Stimulated activated CD4-positive, alpha-beta T cell treated with anti-CD3 and anti-CD28 coated beads, Interleukin-4, amount 100 ng/mL, for 24 hours (primary cell): ENCODE data around the gene HECTD1.
"Not testable (repeated sequence)": the region's sequence is repeated elsewhere in the genome, so short reads cannot be mapped to it uniquely, and the experiment has no call there.

ENCODE experiments used
- DNase-seq: peaks from one replicate; pipeline ENCODE4 v3.0.0-alpha.2; 2020

The HECTD1 gene

DNA sequence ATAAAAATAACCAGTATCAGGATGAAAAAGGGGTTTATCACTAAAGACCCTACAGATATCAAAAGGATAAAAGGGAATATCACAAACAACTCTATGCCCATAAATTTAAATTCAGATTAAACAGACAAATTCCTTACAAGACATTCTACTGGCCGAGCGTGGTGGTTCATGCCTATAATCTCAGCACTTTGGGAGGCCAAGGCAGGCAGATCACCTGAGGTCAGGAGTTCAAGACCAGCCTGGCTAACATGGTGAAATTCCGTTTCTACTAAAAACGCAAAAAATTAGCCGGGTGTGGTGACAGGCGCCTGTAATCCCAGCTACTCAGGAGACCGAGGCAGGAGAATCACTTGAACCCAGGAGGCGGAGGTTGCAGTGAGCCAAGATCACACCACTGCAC lies 15.0 kb downstream of the HECTD1 start:
- not testable (repeated sequence) for DNase-seq

DNA sequence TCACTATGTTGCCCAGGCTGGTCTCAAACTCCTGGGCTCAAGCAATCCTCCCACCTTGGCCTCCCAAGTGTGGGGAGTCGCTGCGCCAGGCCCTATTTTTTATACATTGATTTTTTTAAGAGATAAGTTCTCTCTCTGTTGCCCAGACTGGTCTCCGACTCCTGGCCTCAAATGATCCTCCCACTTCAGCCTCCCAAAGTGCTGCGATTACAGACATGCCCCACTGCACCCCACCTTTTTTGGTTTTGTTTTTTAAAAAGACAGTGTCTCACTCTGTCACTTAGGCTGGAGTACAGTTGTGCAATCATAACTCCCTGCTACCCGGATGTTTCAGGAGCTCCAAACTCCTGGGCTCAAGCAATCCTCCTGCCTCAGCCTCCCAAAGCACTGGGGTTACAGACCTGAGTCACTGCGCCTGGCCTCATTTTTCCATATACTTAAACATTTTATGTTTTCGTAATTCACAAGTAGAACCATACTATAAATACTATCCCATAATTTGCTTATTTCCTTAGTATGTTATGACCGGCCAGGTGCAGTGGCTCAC lies 16.8 kb downstream of the HECTD1 start:
- no peak for DNase-seq

DNA sequence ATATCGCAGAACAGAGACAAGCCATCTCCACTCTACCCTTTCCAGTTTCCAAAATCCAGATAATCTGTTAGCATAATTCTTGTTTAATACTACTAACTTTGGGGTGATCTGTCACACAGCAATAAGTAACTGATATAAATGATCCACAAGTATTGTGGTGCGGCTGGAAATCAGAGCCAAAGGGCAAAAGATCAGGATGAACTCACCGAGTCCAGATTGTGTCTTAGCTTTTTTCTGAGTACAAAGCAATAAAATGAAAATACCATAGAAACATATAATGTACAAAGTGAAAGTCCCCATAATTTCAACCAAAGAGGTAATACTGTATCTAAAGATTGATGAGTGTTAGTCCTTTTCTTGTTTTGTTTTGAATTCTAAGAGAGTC lies 17.4 kb downstream of the HECTD1 start:
- no peak for DNase-seq

DNA sequence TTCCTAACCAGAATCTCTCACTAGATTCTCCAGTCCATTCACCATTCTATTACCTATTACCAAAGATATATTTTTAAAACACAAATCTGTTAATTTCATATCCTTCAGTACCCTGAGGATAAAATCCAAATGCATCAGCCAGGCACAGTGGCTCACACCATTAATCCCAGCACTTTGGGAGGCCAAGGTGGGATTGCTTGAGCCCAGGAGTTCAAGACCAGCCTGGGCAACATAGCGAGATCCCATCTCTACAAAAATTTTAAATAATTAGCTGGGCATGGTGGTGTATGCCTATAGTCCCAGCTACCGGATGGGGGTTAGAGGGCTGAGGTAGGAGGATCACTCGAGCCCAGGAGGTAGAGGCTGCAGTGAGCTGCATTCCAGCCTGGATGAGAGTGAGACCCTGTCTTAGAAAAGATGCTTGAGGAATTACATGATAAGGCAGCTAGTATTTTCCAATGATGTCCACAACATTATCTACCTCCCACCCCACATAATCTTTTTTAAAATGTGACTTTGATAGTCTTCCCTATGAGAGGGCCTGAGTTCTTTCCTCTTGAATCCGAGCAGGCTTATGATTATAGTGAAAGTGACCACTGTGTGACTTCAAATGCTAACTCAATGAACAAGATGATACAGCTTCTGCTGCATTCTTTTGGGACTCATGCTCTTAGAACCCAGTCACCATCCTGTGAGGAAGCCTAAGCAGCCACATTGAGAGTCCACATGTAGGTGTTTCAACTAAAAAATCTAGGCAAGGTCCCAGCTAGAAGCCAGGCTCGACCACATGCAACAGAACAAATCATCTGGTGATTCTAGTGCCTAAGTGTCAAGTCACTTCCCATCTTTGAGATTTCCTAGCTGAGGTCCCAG lies 18.0 kb downstream of the HECTD1 start:
- no peak for DNase-seq

DNA sequence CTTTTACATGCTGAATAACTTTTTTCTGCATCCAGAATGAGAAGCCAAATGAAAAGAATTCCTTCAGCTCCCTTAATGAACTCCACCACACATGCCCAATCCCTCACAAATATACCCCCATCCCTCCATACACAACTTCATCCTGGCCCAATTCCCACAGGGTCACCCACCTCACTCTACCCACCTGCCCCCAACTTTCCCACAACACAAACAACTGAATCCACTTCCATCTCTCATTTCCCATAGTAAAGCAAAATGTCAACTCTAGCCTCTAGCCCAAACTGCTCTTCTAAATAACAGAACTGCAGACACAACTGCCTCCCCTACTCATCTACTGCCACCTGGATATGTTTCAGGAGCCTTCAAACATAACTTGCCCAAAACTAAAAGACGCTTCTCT lies 18.8 kb downstream of the HECTD1 start:
- no peak for DNase-seq

DNA sequence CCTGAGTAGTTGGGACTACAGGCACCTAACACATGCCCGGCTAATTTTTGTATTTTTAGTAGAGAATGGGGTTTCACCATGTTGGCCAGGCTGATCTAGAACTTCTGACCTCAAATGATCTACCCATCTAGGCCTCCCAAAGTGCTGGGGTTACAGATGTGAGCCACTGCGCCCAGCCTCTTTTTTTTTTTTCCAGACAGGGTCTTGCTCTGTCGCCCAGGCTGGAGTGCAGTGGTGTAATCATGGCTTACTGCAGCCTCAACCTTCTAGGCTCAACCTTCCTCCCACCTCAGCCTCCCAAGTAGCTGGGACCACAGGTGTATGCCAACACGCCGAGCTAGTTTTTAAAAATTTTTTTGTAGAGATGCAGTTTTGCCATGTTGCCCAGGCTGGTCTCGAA lies 25.6 kb downstream of the HECTD1 start:
- not testable (repeated sequence) for DNase-seq

DNA sequence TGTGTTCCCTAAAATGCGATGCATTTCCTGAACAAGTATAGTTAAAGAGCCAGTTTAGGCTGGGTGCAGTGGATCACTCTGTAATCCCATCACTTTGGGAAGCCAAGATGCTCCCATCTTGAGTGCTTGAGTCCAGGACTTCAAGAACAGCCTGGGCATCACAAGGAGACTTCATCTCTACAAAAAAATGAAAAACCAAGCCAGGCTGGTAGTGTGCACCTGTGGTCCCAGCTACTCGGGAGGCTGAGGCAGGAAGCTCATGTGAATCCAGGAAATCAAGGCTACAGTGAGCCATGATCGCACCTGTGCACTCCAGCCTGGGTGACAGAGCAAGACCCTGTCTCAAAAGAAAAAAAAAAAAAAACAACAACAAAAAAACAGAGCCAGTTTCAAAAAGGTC lies 26.3 kb downstream of the HECTD1 start:
- DNase-seq = no peak

DNA sequence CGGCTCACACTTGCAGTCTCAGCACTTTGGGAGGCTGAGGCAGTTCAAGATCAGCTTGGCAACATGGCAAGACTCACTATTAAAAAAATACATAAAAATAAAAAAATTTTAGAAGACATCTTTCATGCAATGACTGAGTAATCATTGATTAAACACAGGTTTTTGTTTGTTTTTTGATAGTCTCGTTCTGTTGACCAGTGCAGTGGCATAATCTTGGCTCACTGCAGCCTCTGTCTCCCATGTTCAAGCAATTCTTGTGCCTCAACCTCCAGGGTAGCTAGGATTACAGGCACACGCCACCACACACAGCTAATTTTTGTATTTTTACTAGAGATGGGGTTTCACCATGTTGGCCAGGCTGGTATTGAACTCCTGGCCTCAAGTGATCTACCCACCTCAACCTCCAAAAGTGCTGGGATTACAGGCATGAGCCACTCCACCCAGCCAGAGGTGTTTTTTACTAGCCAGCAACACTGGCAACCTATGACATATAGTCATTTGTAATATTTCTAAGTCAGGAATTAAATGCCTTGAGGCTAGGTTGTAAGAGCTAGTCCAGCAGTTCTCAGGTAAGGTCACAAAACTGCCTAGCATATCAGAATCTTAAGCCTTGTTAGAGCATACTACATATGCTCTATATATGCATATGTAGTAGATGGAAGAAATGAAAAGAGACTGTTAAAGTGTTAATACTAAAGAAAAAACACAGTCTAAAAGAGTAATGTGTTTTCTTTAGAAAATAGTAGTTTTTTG lies 27.1 kb downstream of the HECTD1 start:
- no peak for DNase-seq

DNA sequence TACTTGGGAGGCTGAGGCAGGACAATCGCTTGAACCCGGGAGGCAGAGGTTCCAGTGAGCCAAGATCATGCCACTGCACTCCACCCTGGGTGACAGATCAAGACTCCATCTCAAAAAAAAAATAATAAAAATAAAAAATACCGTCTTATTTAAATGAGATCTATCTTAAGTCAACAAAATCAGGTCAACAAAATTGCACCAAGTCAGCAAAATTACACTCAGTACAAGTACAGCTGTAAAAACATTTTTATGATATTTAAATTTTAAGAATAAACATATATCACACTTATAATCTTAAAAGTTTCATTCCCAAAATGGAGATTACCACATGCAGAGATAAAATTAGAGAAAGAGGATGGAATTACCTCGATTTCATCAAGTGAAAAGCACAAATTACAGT lies 33.2 kb downstream of the HECTD1 start:
- DNase-seq = no peak

DNA sequence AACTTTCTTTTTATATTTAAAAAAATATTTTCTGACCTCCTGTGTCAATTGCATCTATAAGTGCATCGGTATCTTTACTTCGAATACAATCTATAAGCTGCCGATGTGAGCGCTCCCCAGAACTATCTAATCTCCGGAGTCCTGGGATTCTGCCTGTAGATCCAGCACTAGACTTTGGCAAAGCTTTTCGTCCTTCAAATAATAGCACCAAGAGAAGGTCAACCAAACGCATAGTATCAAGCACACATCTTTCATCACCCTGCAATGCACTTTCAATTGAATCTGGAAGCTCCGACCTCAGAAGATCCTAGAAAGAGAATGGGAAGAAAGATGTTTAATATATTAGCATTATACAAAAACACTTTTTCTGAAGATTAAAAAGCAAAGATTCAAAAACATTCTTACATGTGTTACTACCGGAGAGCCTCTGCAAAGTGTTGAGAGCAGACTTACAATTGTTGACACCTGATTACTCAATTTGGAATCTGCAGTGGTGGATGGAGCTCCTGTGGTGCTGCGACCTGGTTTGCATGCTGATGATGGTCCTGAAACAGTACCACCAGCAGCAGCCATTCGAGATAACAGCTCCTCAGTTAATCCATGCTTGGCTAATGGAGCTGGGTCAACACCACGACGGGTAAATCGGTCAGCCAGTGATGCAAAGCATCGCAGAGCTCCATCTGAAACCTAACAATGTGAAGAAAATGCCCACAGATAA lies 34.3 kb downstream of the HECTD1 start:
- no peak for DNase-seq

DNA sequence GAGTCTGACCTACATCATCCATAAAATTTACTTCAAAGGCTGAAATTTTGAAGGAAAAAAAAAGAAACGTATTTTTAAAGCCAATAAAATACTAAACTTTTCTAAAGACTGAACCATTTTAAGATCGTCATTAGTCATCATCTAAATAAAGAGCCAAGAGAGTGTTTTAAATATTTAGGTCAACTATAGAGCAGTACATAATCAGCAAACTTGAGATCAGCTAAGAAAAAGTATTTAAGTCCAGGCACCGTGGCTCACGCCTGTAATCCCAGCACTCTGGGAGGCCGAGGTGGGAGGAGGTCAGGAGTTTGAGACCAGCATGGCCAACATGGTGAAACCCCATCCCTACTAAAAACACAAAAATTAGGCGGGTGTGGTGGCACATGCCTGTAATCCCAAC lies 35.5 kb downstream of the HECTD1 start:
- DNase-seq = no peak

DNA sequence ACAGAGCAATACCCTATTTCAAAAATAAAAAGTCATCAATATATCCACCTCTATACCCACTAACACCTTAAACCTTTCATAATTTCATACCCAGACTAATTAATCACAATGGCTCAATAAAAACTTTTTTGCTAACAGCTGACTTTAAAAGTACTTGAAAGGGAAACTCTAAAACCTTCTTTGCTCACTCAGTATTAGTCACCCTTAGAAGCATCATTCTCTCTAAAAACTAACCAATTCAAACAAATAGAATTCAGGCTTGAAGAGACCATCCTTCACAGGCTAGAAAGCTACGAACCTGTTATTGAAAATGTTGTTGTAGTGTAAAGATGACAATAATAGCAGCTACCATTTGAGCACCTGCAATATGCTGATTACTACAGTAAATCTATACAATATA lies 37.2 kb downstream of the HECTD1 start:
- no peak for DNase-seq

DNA sequence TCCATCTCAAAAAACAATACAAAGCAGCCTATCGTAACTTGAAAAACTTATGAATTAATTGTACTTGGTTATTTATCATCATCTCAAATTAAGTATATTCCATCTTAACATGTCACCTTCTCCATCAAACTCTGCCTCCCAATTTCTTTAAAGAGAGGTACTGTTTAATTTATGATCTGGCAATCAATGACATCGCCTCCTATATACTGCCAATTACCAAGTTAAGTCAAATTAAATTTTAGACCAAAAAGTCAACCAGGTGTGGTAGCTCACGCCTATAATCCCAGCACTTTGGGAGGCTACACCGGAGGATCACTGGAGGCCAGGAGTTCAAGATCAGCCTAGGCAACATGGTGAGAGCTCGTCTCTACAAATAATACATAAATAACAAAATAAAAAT lies 37.7 kb downstream of the HECTD1 start:
- DNase-seq = no peak

DNA sequence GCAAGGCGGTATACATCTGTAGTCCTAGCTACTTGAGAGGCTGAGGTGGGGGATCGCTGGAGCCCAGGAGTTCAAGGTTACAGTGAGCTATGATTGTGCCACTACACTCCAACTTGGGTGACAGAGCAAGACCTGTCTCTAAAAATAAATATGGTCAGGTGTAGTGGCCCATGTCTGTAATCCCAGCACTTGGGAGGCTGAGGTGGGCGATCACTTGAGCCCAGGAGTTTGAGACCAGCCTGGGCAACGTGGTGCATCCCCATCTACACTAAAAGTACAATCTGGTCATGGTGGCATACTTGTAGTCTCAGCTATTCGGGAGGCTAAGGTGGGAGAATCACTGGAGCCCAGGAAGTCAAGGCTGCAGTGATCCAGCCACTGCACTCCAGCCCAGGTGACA lies 40.6 kb downstream of the HECTD1 start:
- no peak for DNase-seq

DNA sequence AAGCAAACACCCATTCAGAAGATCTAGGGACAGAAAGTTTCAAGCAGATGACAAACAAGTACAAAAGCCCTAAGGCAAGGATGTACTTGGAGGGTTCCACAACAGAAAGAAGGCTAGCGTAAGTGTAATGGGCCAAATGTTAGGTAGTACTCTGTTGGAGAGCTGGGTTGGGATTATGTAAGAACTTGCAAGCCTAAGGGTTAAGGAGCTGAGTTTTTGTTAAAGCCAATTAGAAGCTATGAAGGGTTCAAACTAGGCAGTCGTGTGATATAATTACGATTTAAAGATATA lies 41.4 kb downstream of the HECTD1 start:
- DNase-seq = no peak

DNA sequence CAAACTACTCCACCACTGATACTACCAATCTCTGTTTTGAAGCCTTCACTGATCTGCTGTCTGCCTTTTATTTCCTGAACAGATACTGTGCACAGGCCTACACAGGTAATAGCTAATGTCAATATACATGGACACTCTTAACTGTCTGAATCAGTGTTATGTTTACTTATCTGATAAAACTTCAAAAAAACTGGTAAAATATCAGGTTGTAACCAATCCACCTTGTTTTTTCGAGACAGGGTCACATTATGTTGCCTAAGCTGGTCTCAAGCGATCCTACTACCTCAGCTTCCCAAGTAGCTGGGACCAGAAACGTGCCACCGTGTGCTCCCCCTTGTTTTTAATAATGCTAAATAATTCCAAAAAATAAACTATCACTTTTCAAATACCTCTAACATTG lies 43.5 kb downstream of the HECTD1 start:
- no peak for DNase-seq

DNA sequence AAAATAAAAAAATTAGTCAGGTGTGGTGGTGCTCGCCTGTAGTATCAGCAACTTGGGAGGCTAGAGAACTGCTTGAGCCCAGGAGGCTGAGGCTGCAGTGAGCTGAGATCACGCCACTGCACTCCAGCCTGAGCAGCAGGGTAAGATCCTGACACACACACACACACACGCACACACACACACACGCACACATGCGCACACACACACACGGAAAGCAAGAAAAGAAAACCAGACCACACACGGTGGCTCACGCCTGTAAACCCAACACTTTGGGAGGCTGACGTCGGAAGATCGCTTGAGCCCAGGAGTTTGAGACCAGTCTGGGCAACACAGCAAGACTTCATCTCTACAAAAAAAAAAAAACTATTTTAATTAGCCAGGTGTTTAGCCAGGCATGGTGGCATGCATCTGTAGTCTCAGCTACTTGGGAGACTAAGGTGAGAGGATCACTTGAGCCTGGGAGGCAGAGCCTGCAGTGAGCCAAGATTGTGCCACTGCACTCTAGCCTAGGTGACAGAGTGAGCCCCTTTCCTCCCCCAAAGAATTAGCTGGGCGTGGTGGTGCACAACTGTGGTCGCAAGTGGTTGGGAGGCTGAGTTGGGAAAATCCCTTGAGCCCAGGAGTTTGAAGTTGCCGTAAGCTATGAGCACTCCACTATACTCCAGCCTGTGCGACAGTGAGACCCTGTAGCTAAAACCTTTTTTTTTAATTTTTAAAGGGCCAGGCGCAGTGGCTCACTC lies 44.5 kb downstream of the HECTD1 start:
- DNase-seq = no peak

DNA sequence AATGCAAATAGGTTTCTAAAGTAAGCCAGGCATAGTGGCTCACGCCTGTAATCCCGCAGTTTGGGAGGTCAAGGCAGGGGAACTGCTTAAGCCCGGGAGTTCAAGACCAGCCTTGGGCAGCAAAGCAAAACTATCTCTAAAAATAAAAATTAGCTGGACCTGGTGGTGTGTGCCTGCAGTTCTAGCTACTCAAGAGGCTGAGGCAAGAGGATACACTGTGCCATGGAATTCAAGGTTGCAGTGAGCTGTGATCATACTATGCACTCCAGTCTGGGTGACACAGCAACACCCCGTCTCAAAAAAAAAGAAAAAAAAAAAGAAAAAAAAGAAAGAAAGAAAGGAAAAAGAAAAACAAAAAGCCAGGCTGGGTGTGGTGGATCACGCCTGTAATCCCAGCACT lies 46.3 kb downstream of the HECTD1 start:
- DNase-seq = no peak

DNA sequence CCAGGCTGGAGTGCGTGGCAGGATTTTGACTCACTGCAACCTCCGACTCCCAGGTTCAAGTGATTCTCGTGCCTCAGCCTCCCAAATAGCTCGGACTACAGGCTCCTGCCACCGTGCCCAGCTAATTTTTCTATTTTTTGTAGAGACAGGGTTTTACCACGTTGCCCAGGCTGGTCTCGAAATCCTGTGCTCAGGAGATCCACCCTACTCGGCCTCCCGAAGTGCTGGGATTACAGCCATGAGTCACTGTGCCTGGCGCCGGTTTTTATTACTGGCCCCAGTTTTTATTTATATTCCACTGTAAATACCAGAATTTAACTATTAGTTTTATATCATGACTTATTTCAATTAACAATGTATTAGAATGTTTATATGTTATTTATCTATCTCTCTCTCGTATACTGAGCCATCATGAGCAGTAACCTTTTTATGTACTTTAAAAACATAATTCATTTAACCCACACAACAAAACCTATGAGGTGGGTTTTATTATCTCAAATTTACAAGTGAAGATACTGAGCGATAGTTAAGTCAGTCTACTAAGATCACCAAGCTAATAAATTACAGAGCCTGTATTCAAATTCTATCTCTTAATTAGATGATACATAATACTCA lies 47.8 kb downstream of the HECTD1 start:
- no peak for DNase-seq

DNA sequence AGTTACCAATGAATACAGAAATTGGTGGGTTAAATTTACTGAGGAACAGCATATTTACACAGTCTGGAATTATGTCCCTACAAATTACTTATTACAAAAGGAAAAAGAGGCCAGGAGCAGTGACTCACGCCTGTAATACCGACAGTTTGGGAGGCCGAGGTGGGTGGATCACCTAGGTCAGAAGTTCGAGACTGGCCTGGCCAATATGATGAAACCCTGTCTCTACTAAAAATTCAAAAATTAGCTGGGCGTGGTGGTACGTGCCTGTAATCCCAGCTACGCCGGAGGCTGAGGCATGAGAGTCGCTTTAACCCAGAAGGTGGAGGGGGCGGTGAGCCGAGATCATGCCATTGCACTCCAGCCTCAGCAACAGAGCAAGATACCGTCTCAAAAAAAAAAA lies 52.6 kb downstream of the HECTD1 start:
- DNase-seq = no peak

DNA sequence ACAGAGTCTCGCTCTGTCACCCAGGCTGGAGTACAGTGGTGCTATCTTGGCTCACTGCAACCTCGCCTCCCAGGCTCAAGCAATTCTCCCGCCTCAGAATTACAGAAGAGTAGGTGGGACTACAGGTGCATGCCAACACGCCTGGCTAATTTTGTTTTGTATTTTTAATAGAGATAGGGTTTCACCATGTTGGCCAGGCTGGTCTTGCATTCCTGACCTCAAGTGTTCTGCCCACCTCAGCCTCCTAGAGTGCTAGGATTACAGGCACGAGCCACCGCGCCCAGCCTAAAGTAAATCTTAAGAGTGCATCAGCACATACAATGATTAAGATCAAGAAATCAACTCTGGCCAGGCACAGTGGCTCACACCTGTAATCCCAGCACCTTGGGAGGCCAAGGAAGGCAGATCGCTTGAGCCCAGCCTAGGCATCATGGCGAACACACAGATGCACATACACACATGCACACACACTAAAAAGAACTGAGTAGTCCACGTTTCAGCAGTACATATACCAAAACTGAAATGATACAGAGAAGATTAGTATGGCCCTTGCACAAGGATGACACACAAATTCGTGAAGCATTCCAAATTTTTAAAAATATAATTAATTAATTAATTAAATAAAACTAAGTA lies 65.0 kb downstream of the HECTD1 start:
- DNase-seq = no peak

DNA sequence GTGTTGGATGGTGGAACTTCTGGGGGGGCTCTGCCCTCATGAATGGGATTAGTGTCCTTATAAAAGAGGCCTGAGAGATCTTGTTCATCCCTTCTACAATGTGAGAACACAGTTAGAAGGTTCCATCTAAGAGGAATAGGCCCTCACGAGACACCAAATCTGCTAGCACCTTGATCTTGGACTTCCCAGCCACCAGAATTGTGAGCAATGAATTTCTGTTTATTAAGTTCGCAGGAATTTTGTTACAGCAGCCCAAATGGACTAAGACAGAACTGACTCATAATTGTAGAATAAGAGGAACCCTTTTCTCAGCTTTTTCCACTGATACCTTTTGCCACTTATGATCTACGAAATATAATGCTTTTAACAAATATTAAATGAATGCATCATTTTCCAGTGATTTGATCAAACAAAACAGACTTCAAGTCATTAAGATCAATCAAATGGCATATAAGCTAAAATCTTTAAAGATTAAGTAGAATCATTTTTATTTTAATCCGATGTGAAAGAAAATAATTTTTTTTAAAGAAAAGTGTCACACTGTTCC lies 68.2 kb downstream of the HECTD1 start:
- no peak for DNase-seq
